Measurements from ENCODE around the gene SGSM1. TPM values are rescaled to one million over a fixed set of nuclear protein-coding genes. Genes with fewer than 3 reads are reported as not detected.
"Not testable (repeated sequence)": the region's sequence is repeated elsewhere in the genome, so short reads cannot be mapped to it uniquely, and the experiment has no call there.

SGSM1 gene
- total RNA-seq, 1 donor from 2014 or later: 3.7 TPM

DNA sequence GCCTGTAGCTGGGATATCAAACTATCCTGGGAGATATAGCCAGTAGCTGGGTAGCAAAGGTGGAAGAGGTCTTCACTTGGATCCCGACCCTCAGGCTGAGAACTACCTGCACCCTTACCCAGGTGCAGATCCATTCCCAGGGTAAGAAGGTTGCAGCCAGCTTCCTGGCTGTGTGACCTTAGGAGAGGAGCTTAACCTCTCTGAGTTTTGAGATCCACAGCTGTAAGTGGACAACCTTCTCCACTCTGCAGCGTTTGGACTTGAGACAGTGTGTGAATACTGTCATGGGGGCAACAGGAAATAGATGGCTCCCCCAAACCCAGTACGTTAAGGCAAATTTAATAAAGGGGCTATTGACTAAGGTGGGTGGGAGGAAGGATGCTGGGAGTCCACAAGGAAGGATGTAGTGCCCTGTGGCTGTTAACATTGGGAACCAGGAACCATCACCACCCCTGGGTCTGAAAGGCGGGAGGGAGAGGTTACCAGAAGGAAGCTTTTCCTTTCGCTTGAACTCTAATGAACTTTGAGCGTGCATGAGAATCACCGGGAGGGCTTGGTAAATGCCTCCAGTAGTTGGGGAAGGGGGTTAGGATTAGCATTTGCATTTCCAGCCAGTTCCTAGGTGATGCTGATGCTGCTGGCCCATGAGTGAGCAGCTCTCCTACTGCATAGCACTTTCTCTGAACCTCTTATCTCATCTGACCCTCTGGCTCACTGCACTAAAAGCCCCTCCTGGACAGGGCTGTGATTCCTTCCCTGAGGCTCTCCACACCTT, 24.4 kb downstream of the SGSM1 start:
- H3K36me3 Mint-ChIP-seq: peaks cover 3% of the 10 kb centered on the region
- DNase-seq (ENCODE audit: extremely low spot score, unreplicated experiment): no peak
- peak overlapping the region; percentile 34 for H3K27ac Mint-ChIP-seq
- H3K27me3 Mint-ChIP-seq: peaks cover 9% of the 10 kb centered on the region
- no peak overlapping the region for H3K4me3 Mint-ChIP-seq
- no peaks in the 10 kb centered on the region for H3K9me3 Mint-ChIP-seq
- peaks cover 22% of the 10 kb centered on the region for H3K4me1 Mint-ChIP-seq (ENCODE audit: unreplicated experiment)
- TF ChIP-seq, protein P1, sequence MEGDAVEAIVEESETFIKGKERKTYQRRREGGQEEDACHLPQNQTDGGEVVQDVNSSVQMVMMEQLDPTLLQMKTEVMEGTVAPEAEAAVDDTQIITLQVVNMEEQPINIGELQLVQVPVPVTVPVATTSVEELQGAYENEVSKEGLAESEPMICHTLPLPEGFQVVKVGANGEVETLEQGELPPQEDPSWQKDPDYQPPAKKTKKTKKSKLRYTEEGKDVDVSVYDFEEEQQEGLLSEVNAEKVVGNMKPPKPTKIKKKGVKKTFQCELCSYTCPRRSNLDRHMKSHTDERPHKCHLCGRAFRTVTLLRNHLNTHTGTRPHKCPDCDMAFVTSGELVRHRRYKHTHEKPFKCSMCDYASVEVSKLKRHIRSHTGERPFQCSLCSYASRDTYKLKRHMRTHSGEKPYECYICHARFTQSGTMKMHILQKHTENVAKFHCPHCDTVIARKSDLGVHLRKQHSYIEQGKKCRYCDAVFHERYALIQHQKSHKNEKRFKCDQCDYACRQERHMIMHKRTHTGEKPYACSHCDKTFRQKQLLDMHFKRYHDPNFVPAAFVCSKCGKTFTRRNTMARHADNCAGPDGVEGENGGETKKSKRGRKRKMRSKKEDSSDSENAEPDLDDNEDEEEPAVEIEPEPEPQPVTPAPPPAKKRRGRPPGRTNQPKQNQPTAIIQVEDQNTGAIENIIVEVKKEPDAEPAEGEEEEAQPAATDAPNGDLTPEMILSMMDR (conservative IDR thresholded peaks at IDR 0.05): no peak

DNA sequence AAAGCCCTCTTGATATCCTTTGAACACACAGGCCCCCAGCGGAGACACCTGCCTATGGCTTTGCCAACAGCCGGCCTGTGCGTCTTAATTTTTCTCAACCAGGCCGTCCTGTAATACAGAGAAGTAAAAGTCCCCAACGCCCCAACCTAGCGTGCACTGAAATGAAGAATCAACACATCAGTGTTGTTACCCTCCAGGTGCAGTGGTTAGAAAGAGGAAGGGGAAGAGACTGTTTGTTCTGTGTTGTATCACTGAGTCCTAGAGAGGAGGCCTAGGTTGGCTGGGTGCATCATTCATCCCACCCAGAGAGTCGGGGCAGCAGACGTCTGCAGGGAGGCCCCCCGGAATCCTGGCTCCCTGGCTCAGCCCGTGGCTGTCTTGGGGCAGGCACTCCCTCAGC, 25.7 kb downstream of the SGSM1 start:
- DNase-seq (ENCODE audit: extremely low spot score, unreplicated experiment): no peak
- Mint-ChIP-seq H3K36me3 (peaks cover 4% of the 10 kb centered on the region), H3K9me3 (no peaks in the 10 kb centered on the region), H3K4me3 (no peak overlapping the region), H3K4me1 (ENCODE audit: unreplicated experiment) (peaks cover 18% of the 10 kb centered on the region), H3K27me3 (peaks cover 9% of the 10 kb centered on the region), H3K27ac (no peak overlapping the region)
- TF ChIP-seq, protein P1 (conservative IDR thresholded peaks at IDR 0.05): no peak

DNA sequence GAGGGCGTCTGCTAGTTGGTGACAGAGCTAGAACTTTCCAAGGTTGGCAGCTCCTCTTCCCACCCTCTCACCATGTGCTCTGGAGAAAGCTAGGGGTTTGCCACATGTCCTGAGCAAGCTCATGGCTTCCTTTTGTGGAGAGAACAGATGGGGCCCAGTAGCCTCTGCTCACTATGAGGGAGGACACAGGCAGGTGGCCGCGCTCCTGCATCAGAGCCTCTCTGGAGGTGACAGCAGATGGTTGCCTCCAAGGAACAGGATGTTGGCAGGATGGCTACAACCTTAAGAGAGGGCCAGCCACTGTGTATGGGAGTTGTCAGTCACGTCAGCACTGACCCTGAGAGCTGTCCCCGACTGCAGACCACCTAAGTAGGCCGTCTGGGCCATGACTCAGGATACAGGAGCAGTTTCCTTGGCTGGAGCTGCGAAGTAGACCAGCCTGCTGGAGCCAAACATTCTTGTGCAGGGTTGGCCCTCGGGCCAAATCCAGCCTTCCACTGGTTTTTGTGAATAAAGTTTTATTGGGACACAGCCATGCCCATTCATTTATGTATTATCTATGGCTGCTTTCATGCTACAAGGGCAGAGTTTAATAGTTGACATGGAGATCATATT, 28.0 kb downstream of the SGSM1 start:
- no peaks in the 10 kb centered on the region for H3K9me3 Mint-ChIP-seq
- no peak overlapping the region for H3K4me3 Mint-ChIP-seq
- H3K4me1 Mint-ChIP-seq (ENCODE audit: unreplicated experiment): peaks cover 17% of the 10 kb centered on the region
- H3K27me3 Mint-ChIP-seq: peaks cover 9% of the 10 kb centered on the region
- peaks cover 4% of the 10 kb centered on the region for H3K36me3 Mint-ChIP-seq
- DNase-seq (ENCODE audit: extremely low spot score, unreplicated experiment): no peak
- TF ChIP-seq, protein P1 (conservative IDR thresholded peaks at IDR 0.05): no peak
- H3K27ac Mint-ChIP-seq: no peak overlapping the region

DNA sequence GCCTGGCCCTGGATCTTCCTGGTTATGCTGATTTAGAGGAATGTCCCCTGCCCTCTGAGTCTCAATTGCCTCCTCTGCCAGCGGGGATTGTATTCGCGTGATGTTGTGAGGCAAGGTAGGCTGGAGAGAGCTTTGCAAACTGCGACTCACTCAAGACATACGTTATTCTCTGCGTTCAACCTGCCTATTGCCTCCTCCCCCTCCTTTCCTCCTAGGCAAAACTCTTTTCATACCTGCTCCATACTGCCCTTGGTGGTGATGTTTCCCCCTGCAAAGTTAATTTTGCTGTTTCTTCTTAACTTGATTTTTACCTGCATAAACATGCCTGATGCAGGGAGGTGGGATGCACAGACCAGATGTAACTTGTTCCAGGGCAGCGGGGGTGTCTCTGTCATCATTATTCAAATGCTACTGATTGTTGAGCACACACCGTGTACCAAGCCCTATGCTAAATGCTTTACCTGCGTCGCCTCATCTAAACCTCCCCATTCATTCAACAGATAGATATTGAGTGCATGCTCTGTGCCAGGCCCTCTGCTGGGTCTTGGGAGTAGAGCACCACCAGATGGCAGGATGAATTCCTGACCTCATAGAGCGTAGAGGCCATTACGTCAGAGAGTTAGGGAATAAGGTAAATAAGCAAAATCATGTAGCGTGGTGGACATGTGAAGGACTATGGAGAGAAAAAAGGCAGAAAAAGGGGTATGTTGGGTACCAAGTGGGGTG, 29.0 kb downstream of the SGSM1 start:
- H3K4me1 Mint-ChIP-seq (ENCODE audit: unreplicated experiment): peaks cover 8% of the 10 kb centered on the region
- no peak overlapping the region for H3K4me3 Mint-ChIP-seq
- H3K27ac Mint-ChIP-seq: peak overlapping the region; percentile 32

DNA sequence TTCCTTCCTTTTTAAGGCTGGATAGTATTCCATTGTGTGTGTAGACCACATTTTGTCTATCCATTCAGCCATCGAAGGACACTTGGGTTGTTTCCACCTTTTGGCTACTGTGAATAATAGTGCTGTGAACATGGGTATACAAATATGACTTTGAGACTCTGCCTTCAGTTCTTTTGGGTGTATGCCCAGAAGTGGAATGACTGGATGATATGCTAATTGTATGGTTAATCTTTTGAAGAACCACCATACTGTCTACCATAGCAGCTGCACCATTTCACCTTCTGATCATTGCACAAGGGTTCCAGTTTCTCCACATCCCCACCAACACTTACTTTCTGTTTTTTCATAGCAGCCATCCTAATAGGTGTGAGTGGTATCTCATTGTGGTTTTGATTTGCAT, 30.3 kb downstream of the SGSM1 start:
- no peak overlapping the region for H3K27ac Mint-ChIP-seq
- TF ChIP-seq, protein P1 (conservative IDR thresholded peaks at IDR 0.05): no peak
- no peaks in the 10 kb centered on the region for H3K9me3 Mint-ChIP-seq
- H3K36me3 Mint-ChIP-seq: peaks cover 4% of the 10 kb centered on the region
- DNase-seq (ENCODE audit: extremely low spot score, unreplicated experiment): no peak
- H3K4me3 Mint-ChIP-seq: no peak overlapping the region
- no peaks in the 10 kb centered on the region for H3K4me1 Mint-ChIP-seq (ENCODE audit: unreplicated experiment)
- H3K27me3 Mint-ChIP-seq: no peaks in the 10 kb centered on the region

More for the DNA sequence above, 29.0 kb downstream of the SGSM1 start:
- H3K27me3 Mint-ChIP-seq: peaks cover 9% of the 10 kb centered on the region
- peaks cover 4% of the 10 kb centered on the region for H3K36me3 Mint-ChIP-seq
- no peaks in the 10 kb centered on the region for H3K9me3 Mint-ChIP-seq
- DNase-seq (ENCODE audit: extremely low spot score, unreplicated experiment): no peak
- TF ChIP-seq, protein P1 (conservative IDR thresholded peaks at IDR 0.05): peak; percentile 60

DNA sequence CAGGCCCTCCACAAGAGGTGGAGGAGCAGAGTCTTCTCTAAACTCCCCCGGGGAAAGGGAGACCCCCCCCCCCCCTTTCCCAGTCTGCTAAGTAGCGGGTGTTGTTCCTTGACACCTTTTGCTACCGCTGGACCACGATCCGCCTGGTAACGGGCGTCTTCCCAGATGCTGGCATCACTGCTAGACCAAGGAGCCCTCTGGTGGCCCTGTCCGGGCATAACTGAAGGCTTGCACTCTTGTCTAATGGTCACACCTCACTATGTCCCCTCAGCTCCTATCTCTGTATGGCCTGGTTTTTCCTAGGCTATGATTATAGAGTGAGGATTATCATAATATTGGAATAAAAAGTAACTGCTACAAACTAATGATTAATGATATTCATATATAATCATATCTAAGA, 31.5 kb downstream of the SGSM1 start:
- not testable (repeated sequence) for H3K27ac Mint-ChIP-seq; H3K4me3 Mint-ChIP-seq; DNase-seq (ENCODE audit: extremely low spot score, unreplicated experiment); H3K9me3 Mint-ChIP-seq; H3K4me1 Mint-ChIP-seq (ENCODE audit: unreplicated experiment); H3K36me3 Mint-ChIP-seq; H3K27me3 Mint-ChIP-seq

All from type B pancreatic cell (in vitro differentiated cells).